HepG2 (cell line): ENCODE measurements around the gene SERPINA3. TPM values are rescaled to one million over a fixed set of nuclear protein-coding genes. Genes with fewer than 3 reads are reported as not detected.

ENCODE experiments used
- BRCA1 ChIP-seq: sonication (generic); formaldehyde crosslinking; IDR thresholded peaks from 2 replicates; pipeline ENCODE4 v1.4.0; 2020; ENCODE audit warnings: missing genetic modification reagents
- CBX1 ChIP-seq: IDR thresholded peaks from one replicate; pipeline ENCODE4 v1.6.1; 2016; ENCODE audit warnings: antibody characterized with exemption, low read depth
- CHD2 ChIP-seq: IDR thresholded peaks from 2 replicates; pipeline ENCODE4 v1.6.1; 2011; ENCODE audit warnings: low read depth, low read length, improper control_type of control experiment
- DNMT1 ChIP-seq: sonication (generic); formaldehyde crosslinking; IDR thresholded peaks from 2 replicates; pipeline ENCODE4 v1.5.1; 2020; ENCODE audit warnings: mild to moderate bottlenecking, missing genetic modification reagents
- GTF2F1 ChIP-seq: fragments of 150-350 bp; IDR thresholded peaks from 2 replicates; pipeline ENCODE4 v1.6.1; 2014; ENCODE audit warnings: low read length
- JDP2 ChIP-seq: sonication (generic); formaldehyde crosslinking; IDR thresholded peaks from 2 replicates; pipeline ENCODE4 v1.8.1; 2022; ENCODE audit warnings: missing genetic modification reagents, borderline replicate concordance
- MYC ChIP-seq: sonication (generic); formaldehyde crosslinking; IDR thresholded peaks from 2 replicates; pipeline ENCODE4 v1.9.0; 2021; ENCODE audit warnings: missing genetic modification reagents, borderline replicate concordance
- MZF1 ChIP-seq: sonication (generic); formaldehyde crosslinking; IDR thresholded peaks from 2 replicates; pipeline ENCODE4 v1.8.1; 2023; ENCODE audit warnings: mild to moderate bottlenecking, missing genetic modification reagents, borderline replicate concordance
- NBN ChIP-seq: fragments of 450-650 bp; conservative IDR thresholded peaks from 2 replicates; pipeline ENCODE4 v1.6.1; 2017
- REL ChIP-seq: sonication (generic); formaldehyde crosslinking; conservative IDR thresholded peaks from 2 replicates; pipeline ENCODE4 v1.8.0; 2022; ENCODE audit warnings: mild to moderate bottlenecking, missing genetic modification reagents, moderate library complexity
- SMARCC2 ChIP-seq: fragments of 450-650 bp; IDR thresholded peaks from 2 replicates; pipeline ENCODE4 v1.6.1; 2017; ENCODE audit warnings: antibody characterized with exemption, mild to moderate bottlenecking
- TBL1XR1 ChIP-seq: fragments of 150-350 bp; IDR thresholded peaks from 2 replicates; pipeline ENCODE4 v1.6.1; 2014; ENCODE audit warnings: borderline replicate concordance, low read length; ENCODE audit not compliant: partially characterized antibody
- ZFP37 ChIP-seq: sonication (generic); formaldehyde crosslinking; IDR thresholded peaks from 2 replicates; pipeline ENCODE4 v1.4.0; 2020; ENCODE audit warnings: missing genetic modification reagents, borderline replicate concordance
- ZNF441 ChIP-seq: sonication (generic); formaldehyde crosslinking; IDR thresholded peaks from 2 replicates; pipeline ENCODE4 v1.7.0; 2021; ENCODE audit warnings: missing genetic modification reagents, borderline replicate concordance
- ZNF782 ChIP-seq: sonication (generic); formaldehyde crosslinking; IDR thresholded peaks from 2 replicates; pipeline ENCODE4 v1.4.0; 2020; ENCODE audit warnings: missing genetic modification reagents, mild to moderate bottlenecking, borderline replicate concordance
- ZSCAN25 ChIP-seq: sonication (generic); formaldehyde crosslinking; IDR thresholded peaks from 2 replicates; pipeline ENCODE4 v1.8.0; 2022; ENCODE audit warnings: mild to moderate bottlenecking, missing genetic modification reagents
- polyA plus RNA-seq, 8 experiments: library from polyadenylated mRNA; depleted of rRNA in 3 of 8; stranded (reverse) in 7 of 8; unstranded in 1 of 8; fragments of >200 nt; fragmentation: Illumina TruSeq in 4 of 8; extraction: Trizol in 4 of 8; gene quantifications; 2 replicates each; pipeline versions ENCODE4 v1.2.1 to v1.2.3, GENCODE V29; 2011 to 2016; ENCODE audit warnings: low read depth in 4 of 8, missing spikeins in 1 of 8, mixed read lengths in 1 of 8; ENCODE audit not compliant: insufficient read depth in 1 of 8
- total RNA-seq, 5 experiments: library from RNA; depleted of rRNA; stranded (reverse); fragments of >200 nt; fragmentation: Illumina TruSeq; extraction: Trizol; gene quantifications; 2 replicates each; pipeline ENCODE4 v1.2.3, GENCODE V29; 2016; ENCODE audit warnings: low read depth in 1 of 5
- TF ChIP-seq, protein P1 (sequence below), 2 experiments: IDR thresholded peaks; 2 replicates each; pipeline ENCODE4 v1.6.1; 2011 to 2012; ENCODE audit warnings: low read length in 2 of 2, borderline replicate concordance in 1 of 2, low read depth in 1 of 2, mild to moderate bottlenecking in 1 of 2, moderate library complexity in 1 of 2
- TF ChIP-seq, protein P2 (sequence below): sonication (generic); formaldehyde crosslinking; IDR thresholded peaks from 2 replicates; pipeline ENCODE4 v1.4.0; 2020; ENCODE audit warnings: low read depth, missing genetic modification reagents
- TF ChIP-seq, protein P3 (sequence below): sonication (generic); formaldehyde crosslinking; conservative IDR thresholded peaks from 2 replicates; pipeline ENCODE4 v1.8.0; 2022; ENCODE audit warnings: mild to moderate bottlenecking, moderate library complexity, missing genetic modification reagents

The SERPINA3 gene
- total and polyA plus RNA-seq, 2 of the 13 experiments (the other 11 are each of a cell fraction or from before 2014, with no cell fraction given) = 825 to 2,200 TPM

GRCh38 chr14:94593749-94594431, 18.3 kb upstream of the SERPINA3 start (continued):
- TF ChIP-seq, protein P1, sequence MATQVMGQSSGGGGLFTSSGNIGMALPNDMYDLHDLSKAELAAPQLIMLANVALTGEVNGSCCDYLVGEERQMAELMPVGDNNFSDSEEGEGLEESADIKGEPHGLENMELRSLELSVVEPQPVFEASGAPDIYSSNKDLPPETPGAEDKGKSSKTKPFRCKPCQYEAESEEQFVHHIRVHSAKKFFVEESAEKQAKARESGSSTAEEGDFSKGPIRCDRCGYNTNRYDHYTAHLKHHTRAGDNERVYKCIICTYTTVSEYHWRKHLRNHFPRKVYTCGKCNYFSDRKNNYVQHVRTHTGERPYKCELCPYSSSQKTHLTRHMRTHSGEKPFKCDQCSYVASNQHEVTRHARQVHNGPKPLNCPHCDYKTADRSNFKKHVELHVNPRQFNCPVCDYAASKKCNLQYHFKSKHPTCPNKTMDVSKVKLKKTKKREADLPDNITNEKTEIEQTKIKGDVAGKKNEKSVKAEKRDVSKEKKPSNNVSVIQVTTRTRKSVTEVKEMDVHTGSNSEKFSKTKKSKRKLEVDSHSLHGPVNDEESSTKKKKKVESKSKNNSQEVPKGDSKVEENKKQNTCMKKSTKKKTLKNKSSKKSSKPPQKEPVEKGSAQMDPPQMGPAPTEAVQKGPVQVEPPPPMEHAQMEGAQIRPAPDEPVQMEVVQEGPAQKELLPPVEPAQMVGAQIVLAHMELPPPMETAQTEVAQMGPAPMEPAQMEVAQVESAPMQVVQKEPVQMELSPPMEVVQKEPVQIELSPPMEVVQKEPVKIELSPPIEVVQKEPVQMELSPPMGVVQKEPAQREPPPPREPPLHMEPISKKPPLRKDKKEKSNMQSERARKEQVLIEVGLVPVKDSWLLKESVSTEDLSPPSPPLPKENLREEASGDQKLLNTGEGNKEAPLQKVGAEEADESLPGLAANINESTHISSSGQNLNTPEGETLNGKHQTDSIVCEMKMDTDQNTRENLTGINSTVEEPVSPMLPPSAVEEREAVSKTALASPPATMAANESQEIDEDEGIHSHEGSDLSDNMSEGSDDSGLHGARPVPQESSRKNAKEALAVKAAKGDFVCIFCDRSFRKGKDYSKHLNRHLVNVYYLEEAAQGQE (IDR thresholded peaks at IDR 0.05; ENCODE audit: borderline replicate concordance in 1 of 2, low read depth in 1 of 2, low read length in 2 of 2) = peak in 1 of 2 experiments; percentile 88; a peak in 2 of 4 replicates
- TF ChIP-seq DNMT1 (no peak), MZF1 (no peak), CBX1 (no peak), JDP2 (CRISPR knock-in tag) (peak; percentile 89; the same call in 1 of the 2 replicates), MYC (CRISPR knock-in tag) (peak; percentile 79; the same call in 1 of the 2 replicates), SMARCC2 (peak; percentile 81; the same call in 1 of the 2 replicates), CHD2 (no peak), ZNF782 (no peak), NBN (no peak), TBL1XR1 (peak; percentile 100), REL (CRISPR knock-in tag) (no peak), ZNF441 (CRISPR knock-in tag) (peak; percentile 84), BRCA1 (CRISPR knock-in tag) (no peak), ZSCAN25 (CRISPR knock-in tag) (peak; percentile 94), GTF2F1 (no peak), ZFP37 (no peak; the same call in 1 of the 2 replicates)
- TF ChIP-seq, protein P2, sequence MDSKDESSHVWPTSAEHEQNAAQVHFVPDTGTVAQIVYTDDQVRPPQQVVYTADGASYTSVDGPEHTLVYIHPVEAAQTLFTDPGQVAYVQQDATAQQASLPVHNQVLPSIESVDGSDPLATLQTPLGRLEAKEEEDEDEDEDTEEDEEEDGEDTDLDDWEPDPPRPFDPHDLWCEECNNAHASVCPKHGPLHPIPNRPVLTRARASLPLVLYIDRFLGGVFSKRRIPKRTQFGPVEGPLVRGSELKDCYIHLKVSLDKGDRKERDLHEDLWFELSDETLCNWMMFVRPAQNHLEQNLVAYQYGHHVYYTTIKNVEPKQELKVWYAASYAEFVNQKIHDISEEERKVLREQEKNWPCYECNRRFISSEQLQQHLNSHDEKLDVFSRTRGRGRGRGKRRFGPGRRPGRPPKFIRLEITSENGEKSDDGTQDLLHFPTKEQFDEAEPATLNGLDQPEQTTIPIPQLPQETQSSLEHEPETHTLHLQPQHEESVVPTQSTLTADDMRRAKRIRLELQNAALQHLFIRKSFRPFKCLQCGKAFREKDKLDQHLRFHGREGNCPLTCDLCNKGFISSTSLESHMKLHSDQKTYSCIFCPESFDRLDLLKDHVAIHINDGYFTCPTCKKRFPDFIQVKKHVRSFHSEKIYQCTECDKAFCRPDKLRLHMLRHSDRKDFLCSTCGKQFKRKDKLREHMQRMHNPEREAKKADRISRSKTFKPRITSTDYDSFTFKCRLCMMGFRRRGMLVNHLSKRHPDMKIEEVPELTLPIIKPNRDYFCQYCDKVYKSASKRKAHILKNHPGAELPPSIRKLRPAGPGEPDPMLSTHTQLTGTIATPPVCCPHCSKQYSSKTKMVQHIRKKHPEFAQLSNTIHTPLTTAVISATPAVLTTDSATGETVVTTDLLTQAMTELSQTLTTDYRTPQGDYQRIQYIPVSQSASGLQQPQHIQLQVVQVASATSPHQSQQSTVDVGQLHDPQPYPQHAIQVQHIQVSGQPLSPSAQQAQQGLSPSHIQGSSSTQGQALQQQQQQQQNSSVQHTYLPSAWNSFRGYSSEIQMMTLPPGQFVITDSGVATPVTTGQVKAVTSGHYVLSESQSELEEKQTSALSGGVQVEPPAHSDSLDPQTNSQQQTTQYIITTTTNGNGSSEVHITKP (CRISPR knock-in tag) = peak; percentile 78; the same call in 1 of the 2 replicates
- TF ChIP-seq, protein P3, sequence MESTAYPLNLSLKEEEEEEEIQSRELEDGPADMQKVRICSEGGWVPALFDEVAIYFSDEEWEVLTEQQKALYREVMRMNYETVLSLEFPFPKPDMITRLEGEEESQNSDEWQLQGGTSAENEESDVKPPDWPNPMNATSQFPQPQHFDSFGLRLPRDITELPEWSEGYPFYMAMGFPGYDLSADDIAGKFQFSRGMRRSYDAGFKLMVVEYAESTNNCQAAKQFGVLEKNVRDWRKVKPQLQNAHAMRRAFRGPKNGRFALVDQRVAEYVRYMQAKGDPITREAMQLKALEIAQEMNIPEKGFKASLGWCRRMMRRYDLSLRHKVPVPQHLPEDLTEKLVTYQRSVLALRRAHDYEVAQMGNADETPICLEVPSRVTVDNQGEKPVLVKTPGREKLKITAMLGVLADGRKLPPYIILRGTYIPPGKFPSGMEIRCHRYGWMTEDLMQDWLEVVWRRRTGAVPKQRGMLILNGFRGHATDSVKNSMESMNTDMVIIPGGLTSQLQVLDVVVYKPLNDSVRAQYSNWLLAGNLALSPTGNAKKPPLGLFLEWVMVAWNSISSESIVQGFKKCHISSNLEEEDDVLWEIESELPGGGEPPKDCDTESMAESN = peak; percentile 98
